ENCODE measurements around the gene DSTYK.

DSTYK gene

GRCh38 chr1:205257735-205258134 lies 46.2 kb upstream of the DSTYK start:
- no peak overlapping the region for H2AFZ ChIP-seq
- no peak overlapping the region for H3K4me3 ChIP-seq (ENCODE audit: low read depth, low read length)
- no peak overlapping the region for H3K9ac ChIP-seq

GRCh38 chr1:205256951-205257625 lies 45.6 kb upstream of the DSTYK start:
- Histone ChIP-seq H3K4me1 (peaks cover 10% of the 10 kb centered on the region), H3K4me3 (ENCODE audit: low read depth, low read length) (no peak overlapping the region), H3K36me3 (ENCODE audit: control insufficient read depth, insufficient read depth, low read length) (no peaks in the 10 kb centered on the region), H3K27ac (no peak overlapping the region), H3K4me2 (ENCODE audit: low read length) (no peak overlapping the region), H3K27me3 (ENCODE audit: control insufficient read depth, insufficient read depth, low read length) (no peaks in the 10 kb centered on the region), H3K79me2 (peaks cover 2% of the 10 kb centered on the region), H2AFZ (no peak overlapping the region), H3K9me3 (ENCODE audit: control insufficient read depth, low read length) (no peaks in the 10 kb centered on the region), H3K9ac (no peak overlapping the region)
- no peak for TF ChIP-seq CTCF (IDR thresholded peaks at IDR 0.05)

More at GRCh38 chr1:205257735-205258134, 46.2 kb upstream of the DSTYK start:
- H3K27ac ChIP-seq = no peak overlapping the region
- H3K4me1 ChIP-seq = peaks cover 6% of the 10 kb centered on the region
- no peaks in the 10 kb centered on the region for H3K36me3 ChIP-seq (ENCODE audit: control insufficient read depth, insufficient read depth, low read length)
- no peak for TF ChIP-seq CTCF (IDR thresholded peaks at IDR 0.05)
- peaks cover 2% of the 10 kb centered on the region for H3K79me2 ChIP-seq
- no peak overlapping the region for H3K4me2 ChIP-seq (ENCODE audit: low read length)
- no peaks in the 10 kb centered on the region for H3K9me3 ChIP-seq (ENCODE audit: control insufficient read depth, low read length)
- H3K27me3 ChIP-seq (ENCODE audit: control insufficient read depth, insufficient read depth, low read length) = no peaks in the 10 kb centered on the region

GRCh38 chr1:205255941-205256780 lies 44.7 kb upstream of the DSTYK start:
- peak overlapping the region; percentile 54 for H2AFZ ChIP-seq
- H3K27me3 ChIP-seq (ENCODE audit: control insufficient read depth, insufficient read depth, low read length) = no peaks in the 10 kb centered on the region
- no peak overlapping the region for H3K9ac ChIP-seq
- peak; percentile 87 for TF ChIP-seq CTCF (IDR thresholded peaks at IDR 0.05)
- H3K9me3 ChIP-seq (ENCODE audit: control insufficient read depth, low read length) = no peaks in the 10 kb centered on the region
- H3K27ac ChIP-seq = no peak overlapping the region
- H3K79me2 ChIP-seq = peaks cover 2% of the 10 kb centered on the region
- no peaks in the 10 kb centered on the region for H3K36me3 ChIP-seq (ENCODE audit: control insufficient read depth, insufficient read depth, low read length)
- peaks cover 19% of the 10 kb centered on the region for H3K4me1 ChIP-seq
- no peak overlapping the region for H3K4me3 ChIP-seq (ENCODE audit: low read depth, low read length)
- no peak overlapping the region for H3K4me2 ChIP-seq (ENCODE audit: low read length)

GRCh38 chr1:205251576-205251975 lies 40.1 kb upstream of the DSTYK start:
- Histone ChIP-seq H3K9ac (no peak overlapping the region), H3K9me3 (ENCODE audit: control insufficient read depth, low read length) (no peaks in the 10 kb centered on the region), H3K4me1 (peaks cover 50% of the 10 kb centered on the region), H3K36me3 (ENCODE audit: control insufficient read depth, insufficient read depth, low read length) (no peaks in the 10 kb centered on the region), H3K27ac (peak overlapping the region; percentile 91), H3K4me3 (ENCODE audit: low read depth, low read length) (no peak overlapping the region), H3K27me3 (ENCODE audit: control insufficient read depth, insufficient read depth, low read length) (no peaks in the 10 kb centered on the region), H3K4me2 (ENCODE audit: low read length) (no peak overlapping the region), H2AFZ (no peak overlapping the region), H3K79me2 (no peaks in the 10 kb centered on the region)
- no peak for TF ChIP-seq CTCF (IDR thresholded peaks at IDR 0.05)

Measured in parathyroid adenoma (tissue), 2 donors.